Testis (tissue), 3 donors: ENCODE measurements around the gene C16orf92. TPM values are rescaled to one million over a fixed set of nuclear protein-coding genes. Genes with fewer than 3 reads are reported as not detected.

ENCODE experiments used
- DNase-seq: peaks from one replicate; pipeline ENCODE4 v3.0.0-alpha.2; 2019
- H3K27ac ChIP-seq, 2 donors: fragments of 200-600 bp; sonication (generic); one replicate each; pipeline ENCODE4 v1.5.1; 2019
- H3K27me3 ChIP-seq: fragments of 200-600 bp; sonication (generic); one replicate; pipeline ENCODE4 v1.5.1; 2019
- H3K36me3 ChIP-seq: fragments of 200-600 bp; sonication (generic); one replicate; pipeline ENCODE4 v1.5.1; 2017; ENCODE audit warnings: low read depth; ENCODE audit errors: missing control alignments
- H3K4me1 ChIP-seq: fragments of 200-600 bp; sonication (generic); one replicate; pipeline ENCODE4 v1.5.1; 2019
- H3K4me3 ChIP-seq, 2 donors: fragments of 200-600 bp; sonication (generic); one replicate each; pipeline ENCODE4 v1.5.1; 2017 to 2019
- H3K9me3 ChIP-seq: fragments of 200-600 bp; sonication (generic); one replicate; pipeline ENCODE4 v1.5.1; 2017
- POLR2A ChIP-seq: fragments of 450-650 bp; IDR thresholded peaks from one replicate; pipeline ENCODE4 v1.6.1; 2017; ENCODE audit warnings: antibody characterized with exemption, mild to moderate bottlenecking, moderate library complexity
- WGBS, 2 donors: methylation state at CpG; one replicate each; pipeline ENCODE4 v1.1.5; 2018; 5-methylcytosine and 5-hydroxymethylcytosine counted together
- intact Hi-C: fragments of 100-400 bp; cut with DNase I; formaldehyde crosslinking; loops from one replicate; pipeline ENCODE4 v1.15.1; 2023; ENCODE audit warnings: low total_unique reads
- polyA plus RNA-seq: library from polyadenylated mRNA; stranded (reverse); fragments of 350-450 nt; fragmentation: Illumina TruSeq; extraction: RNeasy Lipid Tissue Mini Kit (QIAGEN cat#74804); gene quantifications from one replicate; pipeline ENCODE4 v1.2.3, GENCODE V29; 2014; ENCODE audit warnings: low read depth, low replicate concordance; ENCODE audit not compliant: insufficient read depth
- total RNA-seq, 2 donors: library from RNA; depleted of rRNA; stranded (reverse); fragments of >200 nt; gene quantifications; one replicate each; pipeline ENCODE4 v1.2.3, GENCODE V29; 2016
- TF ChIP-seq, protein P1 (sequence below), 3 experiments: fragments of 450-650 bp in 2 of 3; fragments of 200-600 bp in 1 of 3; sonication (generic) in 1 of 3; IDR thresholded peaks; one replicate each; pipeline ENCODE4 v1.5.1; 2016 to 2019; ENCODE audit warnings: antibody characterized with exemption in 3 of 3, mild to moderate bottlenecking in 2 of 3, moderate library complexity in 1 of 3

C16orf92 gene
- total and polyA plus RNA-seq, 3 donors from 2014 or later, result 12.4 to 91.3 (median 20.3) TPM

- H3K4me1 ChIP-seq, result no peaks in the 10 kb centered on the region
- no peaks in the 10 kb centered on the region for H3K36me3 ChIP-seq
- 70 to 72% methylated on average over 2 to 11 of the region's 11 CpGs for WGBS, 2 donors
- no peak overlapping the region for H3K27ac ChIP-seq
- DNase-seq, result no peak
- H3K9me3 ChIP-seq, result no peaks in the 10 kb centered on the region
- TF ChIP-seq, protein P1, sequence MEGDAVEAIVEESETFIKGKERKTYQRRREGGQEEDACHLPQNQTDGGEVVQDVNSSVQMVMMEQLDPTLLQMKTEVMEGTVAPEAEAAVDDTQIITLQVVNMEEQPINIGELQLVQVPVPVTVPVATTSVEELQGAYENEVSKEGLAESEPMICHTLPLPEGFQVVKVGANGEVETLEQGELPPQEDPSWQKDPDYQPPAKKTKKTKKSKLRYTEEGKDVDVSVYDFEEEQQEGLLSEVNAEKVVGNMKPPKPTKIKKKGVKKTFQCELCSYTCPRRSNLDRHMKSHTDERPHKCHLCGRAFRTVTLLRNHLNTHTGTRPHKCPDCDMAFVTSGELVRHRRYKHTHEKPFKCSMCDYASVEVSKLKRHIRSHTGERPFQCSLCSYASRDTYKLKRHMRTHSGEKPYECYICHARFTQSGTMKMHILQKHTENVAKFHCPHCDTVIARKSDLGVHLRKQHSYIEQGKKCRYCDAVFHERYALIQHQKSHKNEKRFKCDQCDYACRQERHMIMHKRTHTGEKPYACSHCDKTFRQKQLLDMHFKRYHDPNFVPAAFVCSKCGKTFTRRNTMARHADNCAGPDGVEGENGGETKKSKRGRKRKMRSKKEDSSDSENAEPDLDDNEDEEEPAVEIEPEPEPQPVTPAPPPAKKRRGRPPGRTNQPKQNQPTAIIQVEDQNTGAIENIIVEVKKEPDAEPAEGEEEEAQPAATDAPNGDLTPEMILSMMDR (IDR thresholded peaks at IDR 0.05), result no peak
- TF ChIP-seq POLR2A, result no peak
- intact Hi-C loops, result no loop called here
- no peak overlapping the region for H3K4me3 ChIP-seq
- H3K27me3 ChIP-seq, result no peaks in the 10 kb centered on the region
Measured at GRCh38 chr16:30004811-30005242, 18.2 kb upstream of the C16orf92 start.

DNA sequence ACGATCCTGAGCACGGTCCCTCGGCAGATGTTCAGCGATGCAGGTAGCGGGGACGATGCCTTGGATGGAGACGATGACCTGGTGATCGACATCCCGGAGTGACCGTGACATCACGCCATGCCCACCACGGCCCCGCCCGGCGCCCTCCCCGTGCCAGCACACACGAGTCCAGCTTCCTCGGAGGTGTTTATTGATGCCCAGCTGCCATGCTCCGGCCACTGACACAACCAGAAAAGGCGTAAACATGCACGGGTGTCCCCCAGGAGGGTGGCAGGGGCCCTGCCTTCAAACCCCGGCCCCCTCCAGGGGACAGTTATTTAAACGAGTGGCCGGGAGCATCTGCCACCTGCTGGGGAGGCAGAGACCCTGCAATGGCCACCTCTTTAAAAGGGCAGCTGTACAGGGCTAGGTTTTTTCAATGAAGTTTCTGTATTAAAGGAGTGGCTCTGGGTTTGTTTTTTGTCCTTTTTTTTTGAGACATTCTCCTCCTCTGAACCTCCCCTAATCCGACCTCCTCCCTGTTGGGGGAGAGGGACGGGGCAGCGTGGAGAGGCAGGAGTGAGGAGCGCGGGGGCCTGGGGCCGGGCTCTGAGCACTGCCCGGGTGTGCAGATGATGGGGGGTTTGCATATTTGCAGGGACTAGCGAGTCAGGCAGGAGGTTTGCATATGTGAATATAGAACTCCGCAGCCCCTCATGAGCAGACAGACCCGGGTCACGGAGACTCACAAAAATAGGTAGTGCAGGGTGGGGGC, 17.5 kb upstream of the C16orf92 start:
- no peaks in the 10 kb centered on the region for H3K9me3 ChIP-seq
- no peaks in the 10 kb centered on the region for H3K27me3 ChIP-seq
- DNase-seq, result no peak
- 66 to 73% methylated on average over 16 to 32 of the region's 35 CpGs for WGBS, 2 donors
- H3K36me3 ChIP-seq, result no peaks in the 10 kb centered on the region
- no peak overlapping the region for H3K27ac ChIP-seq
- intact Hi-C loops, result no loop called here
- H3K4me1 ChIP-seq, result peaks cover 1% of the 10 kb centered on the region
- no peak overlapping the region for H3K4me3 ChIP-seq
- TF ChIP-seq, protein P1 (IDR thresholded peaks at IDR 0.05), result peak; percentile 57 to 86 (median 69)
- TF ChIP-seq POLR2A, result no peak

DNA sequence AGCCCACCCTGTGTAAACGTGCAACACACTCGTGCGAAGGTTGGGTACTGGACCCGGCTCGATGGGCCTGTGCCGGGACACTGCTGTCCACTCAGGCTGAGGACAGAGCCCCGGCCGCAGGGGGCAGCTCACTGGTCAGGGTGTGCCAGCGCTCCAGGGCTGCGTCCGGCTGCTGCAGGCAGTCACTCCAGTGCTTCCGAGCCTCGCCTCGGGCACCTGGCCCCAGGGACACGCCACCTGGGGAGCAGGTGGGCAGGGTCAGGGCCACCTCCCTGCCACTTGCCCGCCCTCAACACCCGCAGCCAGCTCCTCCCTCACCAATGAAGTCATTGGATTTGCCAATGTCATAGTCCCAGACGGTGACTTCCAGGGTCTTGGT, 16.9 kb upstream of the C16orf92 start:
- H3K4me1 ChIP-seq, result peaks cover 7% of the 10 kb centered on the region
- H3K36me3 ChIP-seq, result no peaks in the 10 kb centered on the region
- no peak overlapping the region for H3K4me3 ChIP-seq
- no peaks in the 10 kb centered on the region for H3K9me3 ChIP-seq
- no peak for DNase-seq
- intact Hi-C loops, result no loop called here
- WGBS, 2 donors, result 92% methylated on average over 18 of the region's 18 CpGs; no CpG with 5 or more reads in 1 of the 2 donors
- TF ChIP-seq POLR2A, result no peak
- TF ChIP-seq, protein P1 (IDR thresholded peaks at IDR 0.05), result no peak
- H3K27me3 ChIP-seq, result no peaks in the 10 kb centered on the region
- no peak overlapping the region for H3K27ac ChIP-seq

DNA sequence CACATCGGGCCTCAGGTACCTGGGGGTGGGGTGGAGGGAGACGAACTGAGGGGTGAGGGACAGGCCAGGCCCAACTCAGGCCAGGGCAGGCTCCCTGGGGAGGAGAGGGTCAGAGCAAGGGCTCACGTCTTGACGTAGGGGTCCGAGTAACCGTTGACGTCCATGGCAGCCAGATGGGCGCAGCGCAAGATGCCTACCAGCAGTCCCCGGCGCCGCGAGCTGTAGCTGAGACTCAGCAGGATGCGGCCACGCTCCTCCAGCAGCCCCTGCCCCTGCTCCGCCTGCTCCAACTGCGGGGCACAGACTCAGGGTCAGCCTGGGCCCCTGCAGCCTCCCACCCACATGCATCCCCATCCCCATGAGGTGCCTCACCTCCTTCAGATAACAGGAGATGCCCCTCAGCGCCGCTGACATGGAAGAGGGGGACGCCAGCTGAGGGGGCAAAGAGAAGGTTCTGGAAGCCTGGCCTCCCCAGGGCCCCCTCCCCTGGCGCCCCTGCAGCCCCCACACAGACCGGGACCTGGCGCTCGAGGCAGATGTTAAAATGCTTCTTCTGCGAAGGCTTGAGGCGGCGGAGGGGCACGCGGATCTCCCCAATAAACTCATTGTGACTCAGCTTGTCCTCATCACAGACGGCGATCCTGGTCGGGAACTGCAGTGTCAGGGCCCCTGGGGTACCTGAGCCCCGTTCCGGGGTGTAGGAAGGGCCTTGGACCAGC, 16.2 kb upstream of the C16orf92 start:
- Histone ChIP-seq H3K36me3 (no peaks in the 10 kb centered on the region), H3K4me3 (no peak overlapping the region), H3K27ac (no peak overlapping the region), H3K9me3 (no peaks in the 10 kb centered on the region), H3K4me1 (peaks cover 8% of the 10 kb centered on the region), H3K27me3 (no peaks in the 10 kb centered on the region)
- no peak for DNase-seq
- intact Hi-C loops, result no loop called here
- 85 to 89% methylated on average over 15 to 34 of the region's 34 CpGs for WGBS, 2 donors
- no peak for TF ChIP-seq POLR2A
- TF ChIP-seq, protein P1 (IDR thresholded peaks at IDR 0.05), result no peak
